GM19468 (cell line): Measurements from ENCODE around the gene CSN1S1.

ENCODE experiments used
- ATAC-seq: cut with Tn5 transposase; IDR thresholded peaks from one replicate; pipeline ENCODE4 v1.9.1; 2021; ENCODE audit warnings: mild to moderate bottlenecking, moderate library complexity, moderate number of reproducible peaks; ENCODE audit not compliant: unreplicated experiment; ENCODE audit errors: extremely low read depth

The CSN1S1 gene

GRCh38 chr4:69986663-69987062 is 55.8 kb downstream of the CSN1S1 start:
- no peak for ATAC-seq

GRCh38 chr4:69991016-69991415 is 60.1 kb downstream of the CSN1S1 start:
- ATAC-seq: no peak

- no peak for ATAC-seq
Measured at GRCh38 chr4:69994782-69995181, 63.9 kb downstream of the CSN1S1 start.

- no peak for ATAC-seq
Measured at GRCh38 chr4:69995526-69996016, 64.7 kb downstream of the CSN1S1 start, which contains the start of gene STATH. TSS of gene STATH (plus strand) at chr4:69995966. CDS start at chr4:69998438, 2,472 bp downstream.
